RPMI7951 (cell line): Measurements from ENCODE around the gene C20orf141. TPM values are rescaled to one million over a fixed set of nuclear protein-coding genes. Genes with fewer than 3 reads are reported as not detected.
"Not testable (repeated sequence)": the region's sequence is repeated elsewhere in the genome, so short reads cannot be mapped to it uniquely, and the experiment has no call there.

Source experiments
- DNase-seq: peaks from one replicate; pipeline ENCODE4 v3.0.0-alpha.2; 2012; ENCODE audit warnings: low read depth
- total RNA-seq: library from RNA; depleted of rRNA; stranded (reverse); fragments of >200 nt; shearing (Covaris generic); gene quantifications from 2 replicates; pipeline ENCODE4 v1.2.3, GENCODE V29; 2014

The C20orf141 gene
- total RNA-seq, 1 experiment from 2014 or later: not detected

DNA sequence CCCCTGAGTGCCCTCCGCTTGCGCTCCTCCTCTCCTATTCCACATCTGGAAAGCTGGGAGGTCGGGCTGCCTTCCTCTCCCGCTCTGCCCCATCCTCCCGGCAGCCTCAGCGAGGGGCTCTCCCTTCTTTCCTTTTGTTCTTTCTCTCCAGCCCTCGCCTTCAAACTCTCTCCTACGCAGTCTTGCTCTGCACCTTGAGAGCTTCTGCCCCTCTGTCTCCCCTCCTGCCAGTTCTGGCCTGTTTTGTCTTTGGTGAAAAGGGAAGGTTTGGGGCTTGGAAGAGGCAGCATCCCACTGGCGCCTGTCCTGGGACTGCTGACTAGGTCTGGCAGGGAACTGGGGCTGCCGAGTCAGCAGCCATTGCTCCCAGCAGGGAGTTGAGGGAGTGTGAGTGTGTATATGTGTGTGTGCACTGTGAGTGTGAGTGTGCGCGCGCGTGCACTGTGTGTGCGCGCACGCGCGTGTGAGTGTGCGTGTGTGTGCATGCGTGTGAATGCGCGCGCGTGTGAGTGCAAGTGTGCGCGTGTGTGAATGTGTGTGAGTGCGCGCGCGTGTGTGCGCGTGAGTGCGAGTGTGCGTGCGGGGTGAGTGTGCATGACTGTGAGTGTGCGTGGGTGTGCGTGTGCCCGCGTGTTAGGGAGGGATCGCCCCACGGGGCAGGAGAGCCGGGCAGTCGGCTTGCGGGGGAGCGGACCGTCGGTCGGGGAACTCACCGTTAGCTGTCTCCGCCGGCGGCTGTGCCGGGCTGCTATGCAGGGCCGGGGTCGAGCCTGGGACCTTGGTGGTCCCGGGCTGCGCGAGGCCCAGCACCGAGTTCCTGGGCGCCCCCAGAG, 14.9 kb upstream of the C20orf141 start:
- no peak for DNase-seq

- DNase-seq: no peak
Measured at GRCh38 chr20:2800521-2801285, 14.1 kb upstream of the C20orf141 start, which contains the start of gene CPXM1. Gene CPXM1 (minus strand): TSS chr20:2800627. CDS start chr20:2800572, 55 bp downstream.

- peak; percentile 33 for DNase-seq
Measured at GRCh38 chr20:2801286-2801728, 13.5 kb upstream of the C20orf141 start.

DNA sequence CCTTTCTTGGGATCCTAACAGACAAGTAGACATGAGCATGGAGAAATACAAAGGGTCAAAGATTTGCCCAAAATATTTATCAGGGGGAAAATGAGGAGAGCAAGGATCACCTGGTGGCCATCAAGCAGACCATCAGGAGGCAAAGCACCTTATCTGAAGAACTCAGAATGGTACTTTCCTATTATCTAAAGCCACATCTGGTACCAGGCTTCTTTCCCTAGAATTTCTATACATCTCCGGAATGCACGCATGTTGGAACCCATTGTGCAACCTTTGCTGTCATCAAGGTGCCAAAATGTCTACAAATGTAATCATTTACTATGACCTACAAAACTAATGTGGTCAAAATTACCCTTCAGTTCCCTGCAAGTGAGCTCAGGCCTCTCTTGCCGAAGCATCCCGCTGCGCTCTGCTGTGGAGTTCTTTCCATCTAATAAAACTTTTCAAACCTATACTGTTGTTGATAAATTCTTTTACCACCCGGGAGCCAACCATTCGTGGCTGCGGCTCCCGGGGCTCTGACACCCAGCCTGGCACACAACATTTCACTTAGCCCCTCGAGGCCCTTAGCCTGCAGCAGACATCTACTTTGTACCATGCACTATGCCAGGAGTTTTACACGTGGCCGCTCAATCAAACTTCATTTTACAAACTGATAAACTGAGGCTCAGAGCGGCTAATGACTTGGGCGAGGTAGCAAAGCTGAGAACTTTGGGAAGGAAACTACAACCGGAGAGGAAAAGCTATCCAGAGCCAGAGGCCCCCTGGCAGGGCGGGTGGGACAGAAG, 10.6 kb upstream of the C20orf141 start:
- DNase-seq: no peak

DNA sequence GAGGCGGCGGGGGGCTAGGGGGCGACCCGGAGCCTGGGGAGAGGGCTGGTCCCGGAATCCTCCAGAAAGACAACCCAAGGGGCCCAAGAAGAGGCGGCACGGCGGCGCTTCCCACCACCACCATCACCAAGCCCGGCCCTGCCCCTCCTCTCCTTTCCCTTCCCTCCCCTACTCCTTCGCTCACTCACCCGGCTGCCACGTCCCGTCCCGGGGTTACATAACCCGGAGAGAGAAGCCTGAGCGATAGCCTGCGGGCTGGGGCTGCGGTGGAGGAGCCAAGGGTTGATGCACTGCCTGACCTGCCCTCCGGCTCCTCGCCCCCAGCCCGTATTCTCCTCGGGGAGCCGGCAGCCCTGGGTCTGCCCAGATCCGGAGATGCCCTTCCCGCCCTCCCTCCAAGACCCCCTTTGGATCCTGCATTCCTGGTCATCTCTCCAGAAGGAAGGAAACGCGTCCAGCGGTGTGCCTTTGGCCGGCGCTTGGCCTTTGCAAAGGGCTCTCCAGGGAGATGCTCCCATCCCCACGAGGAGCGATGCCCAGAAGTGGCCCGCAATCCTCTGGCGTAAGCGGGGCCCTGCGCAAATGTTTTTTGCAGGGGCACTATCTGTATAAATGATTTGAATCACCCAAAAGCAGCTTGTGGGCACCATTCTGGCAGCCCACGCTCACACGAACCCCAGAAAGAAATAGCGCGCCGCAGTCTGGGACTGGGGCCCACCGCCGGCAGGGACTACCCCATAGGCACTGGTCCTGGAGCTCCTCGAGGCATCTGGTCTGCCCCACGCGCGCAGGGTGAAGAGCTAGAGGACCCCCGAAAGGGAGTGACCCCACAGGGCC, 9.7 kb upstream of the C20orf141 start:
- DNase-seq: no peak

- DNase-seq: no peak
Measured at GRCh38 chr20:2805689-2806350, 9.0 kb upstream of the C20orf141 start.

DNA sequence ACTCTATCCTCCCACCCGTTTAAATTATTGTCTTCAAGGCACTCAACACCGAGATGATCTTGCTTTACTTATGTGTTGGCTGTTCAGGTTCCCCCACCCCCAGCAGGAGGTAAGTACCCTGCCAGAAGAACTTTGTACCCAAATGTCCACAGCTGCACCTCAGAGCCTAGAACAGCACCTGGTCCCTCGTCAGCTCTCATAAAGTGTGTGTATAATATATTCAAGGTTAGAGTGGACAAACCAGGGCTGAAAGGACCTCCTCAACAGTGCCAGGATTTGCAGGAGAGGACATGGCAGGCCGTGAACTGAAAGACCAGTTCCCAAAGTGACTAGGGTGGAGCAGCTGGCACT, 8.5 kb upstream of the C20orf141 start:
- DNase-seq: no peak

GRCh38 chr20:2807019-2807418, 7.8 kb upstream of the C20orf141 start:
- DNase-seq: no peak

DNA sequence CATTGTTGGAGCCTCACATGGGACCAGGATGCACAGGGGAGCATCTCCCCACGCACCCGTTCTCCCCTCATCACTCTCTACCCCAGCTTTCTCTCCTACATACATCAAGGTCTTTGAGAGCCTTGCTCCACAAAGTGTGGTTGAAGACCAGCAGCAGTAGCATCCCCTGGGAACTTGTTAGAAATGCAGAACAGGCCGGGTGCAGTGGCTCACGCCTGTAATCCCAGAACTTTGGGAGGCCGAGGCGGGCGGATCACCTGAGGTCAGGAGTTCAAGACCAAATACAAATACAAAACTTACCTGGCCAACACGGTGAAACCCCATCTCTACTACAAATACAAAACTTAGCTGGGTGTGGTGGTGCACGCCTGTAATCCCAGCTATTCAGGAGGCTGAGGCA, 6.9 kb upstream of the C20orf141 start:
- not testable (repeated sequence) for DNase-seq

DNA sequence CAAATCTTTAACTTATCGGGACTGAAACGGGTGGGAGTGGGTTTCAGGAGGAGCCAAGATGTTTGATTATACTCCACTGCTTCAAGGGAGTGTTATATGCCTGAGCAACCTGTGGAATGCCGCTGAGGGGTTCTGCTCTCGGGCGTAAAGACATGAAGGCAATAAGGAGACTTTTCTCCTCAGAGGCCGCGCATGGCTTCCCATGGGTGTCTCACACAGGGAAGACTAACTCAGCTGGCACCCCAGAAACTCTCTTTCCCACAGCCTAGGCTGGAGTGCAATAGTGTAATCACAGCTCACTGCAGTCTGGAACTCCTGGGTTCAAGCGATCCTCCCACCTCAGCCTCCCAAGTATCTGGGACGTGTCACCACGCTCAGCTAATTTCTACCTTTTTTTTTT, 5.1 kb upstream of the C20orf141 start:
- no peak for DNase-seq

DNA sequence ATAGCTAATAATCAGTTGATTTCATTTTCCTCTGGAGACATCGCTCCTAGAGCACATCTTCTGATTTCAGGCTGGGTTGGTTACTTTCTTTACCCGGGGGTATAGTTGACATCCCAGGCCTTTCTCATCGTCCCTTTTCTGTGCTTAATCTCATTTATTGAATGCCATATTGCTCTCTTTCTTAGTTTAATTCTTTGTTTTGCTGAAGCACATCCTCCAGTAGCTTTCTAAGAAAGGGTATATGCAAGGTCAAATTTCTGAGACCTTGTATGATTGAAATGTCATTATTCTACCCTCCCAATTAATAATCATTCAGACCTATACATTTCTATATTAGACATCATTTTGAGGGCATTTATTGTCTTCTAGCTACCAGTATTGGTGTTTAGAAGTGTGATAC, 2.6 kb upstream of the C20orf141 start:
- DNase-seq: no peak

- DNase-seq: peak; percentile 47
Measured at GRCh38 chr20:2814076-2814475, 711 bp upstream of the C20orf141 start.

DNA sequence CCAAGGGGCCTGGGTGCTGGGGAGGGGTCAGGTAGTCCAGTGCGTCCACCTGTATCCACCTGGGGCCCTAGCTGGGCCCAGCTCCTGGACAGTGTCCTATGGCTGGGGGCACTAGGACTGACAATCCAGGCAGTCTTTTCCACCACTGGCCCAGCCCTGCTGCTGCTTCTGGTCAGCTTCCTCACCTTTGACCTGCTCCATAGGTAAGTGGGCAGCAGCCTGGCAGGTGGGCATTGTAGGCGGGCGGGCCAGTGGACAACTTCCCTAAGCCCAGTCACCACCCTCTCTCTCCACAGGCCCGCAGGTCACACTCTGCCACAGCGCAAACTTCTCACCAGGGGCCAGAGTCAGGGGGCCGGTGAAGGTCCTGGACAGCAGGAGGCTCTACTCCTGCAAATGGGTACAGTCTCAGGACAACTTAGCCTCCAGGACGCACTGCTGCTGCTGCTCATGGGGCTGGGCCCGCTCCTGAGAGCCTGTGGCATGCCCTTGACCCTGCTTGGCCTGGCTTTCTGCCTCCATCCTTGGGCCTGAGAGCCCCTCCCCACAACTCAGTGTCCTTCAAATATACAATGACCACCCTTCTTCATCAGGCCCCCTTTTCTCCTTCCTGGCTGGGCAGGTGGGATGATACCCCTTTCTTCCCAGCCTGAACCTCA, 584 bp downstream of the C20orf141 start:
- DNase-seq: no peak

DNA sequence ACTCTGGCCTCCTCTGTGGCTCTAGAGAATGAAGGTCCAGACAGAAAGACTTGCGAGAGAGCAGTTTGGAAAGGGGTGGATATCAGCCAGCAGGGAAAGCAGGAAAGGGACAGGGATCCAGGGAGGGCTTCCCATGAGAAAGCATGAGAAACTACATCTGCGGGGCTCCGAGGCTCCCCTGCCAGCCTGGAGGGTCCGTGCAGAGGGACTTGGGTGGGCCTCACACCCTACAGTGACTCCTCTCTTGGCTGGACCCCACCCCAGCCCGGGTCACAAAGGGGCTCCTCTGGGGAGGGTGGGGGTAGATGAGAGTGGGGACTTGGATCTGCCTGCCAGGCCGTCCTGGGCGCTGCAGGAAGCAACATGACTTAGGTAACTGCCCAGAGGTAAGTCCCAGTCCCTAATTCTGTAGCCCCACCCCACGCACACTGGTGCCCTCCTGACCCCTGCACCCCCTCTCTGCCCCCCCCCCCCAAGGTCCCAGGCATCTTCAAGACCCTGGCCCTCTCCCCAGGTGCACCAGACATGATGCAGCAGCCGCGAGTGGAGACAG, 1.3 kb downstream of the C20orf141 start, which contains the start of gene TMEM239:
Gene TMEM239, plus strand, starts transcription at position 335 of the 553 bp plus-strand sequence. Its CDS starts 191 bp downstream, at position 526.
- DNase-seq: no peak

DNA sequence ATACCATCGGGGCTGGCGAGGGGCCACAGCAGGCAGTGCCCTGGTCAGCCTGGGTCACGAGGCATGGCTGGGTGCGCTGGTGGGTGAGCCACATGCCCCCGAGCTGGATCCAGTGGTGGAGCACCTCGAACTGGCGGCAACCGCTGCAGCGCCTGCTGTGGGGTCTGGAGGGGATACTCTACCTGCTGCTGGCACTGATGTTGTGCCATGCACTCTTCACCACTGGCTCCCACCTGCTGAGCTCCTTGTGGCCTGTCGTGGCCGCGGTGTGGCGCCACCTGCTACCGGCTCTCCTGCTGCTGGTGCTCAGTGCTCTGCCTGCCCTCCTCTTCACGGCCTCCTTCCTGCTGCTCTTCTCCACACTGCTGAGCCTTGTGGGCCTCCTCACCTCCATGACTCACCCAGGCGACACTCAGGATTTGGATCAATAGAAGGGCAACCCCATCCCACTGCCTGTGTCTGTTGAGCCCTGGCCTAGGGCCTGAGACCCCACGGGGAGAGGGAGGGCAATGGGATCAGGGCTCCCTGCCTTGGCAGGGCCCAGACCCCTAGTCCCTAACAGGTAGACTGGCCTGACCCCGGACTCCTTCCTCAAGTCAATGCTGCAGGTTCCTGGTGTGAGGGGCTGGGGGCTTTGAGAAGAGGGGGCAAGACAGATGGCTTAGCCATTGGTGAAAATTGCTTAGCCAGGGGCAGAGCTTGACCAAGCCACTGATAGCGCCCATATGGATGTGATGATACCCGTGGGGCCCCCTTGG, 2.0 kb downstream of the C20orf141 start:
- no peak for DNase-seq

DNA sequence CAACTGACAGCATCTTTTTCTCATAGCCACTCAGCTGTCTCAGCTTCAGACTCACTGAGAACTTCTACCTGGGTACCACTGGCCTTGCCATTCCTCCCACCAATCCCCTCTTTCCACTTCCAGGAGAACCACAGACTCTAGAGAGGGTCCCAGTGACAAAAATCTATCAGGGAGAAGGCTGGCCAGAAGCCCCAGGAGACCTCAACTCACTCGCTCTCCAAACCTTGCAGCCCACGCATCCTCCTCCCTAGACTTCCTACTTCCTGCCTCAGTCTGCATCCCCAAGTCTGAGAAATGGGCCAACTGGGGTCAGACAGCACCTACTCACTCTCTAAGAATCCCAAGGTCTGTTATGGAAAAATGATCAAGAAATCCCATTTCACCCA, 2.5 kb downstream of the C20orf141 start:
- no peak for DNase-seq

DNA sequence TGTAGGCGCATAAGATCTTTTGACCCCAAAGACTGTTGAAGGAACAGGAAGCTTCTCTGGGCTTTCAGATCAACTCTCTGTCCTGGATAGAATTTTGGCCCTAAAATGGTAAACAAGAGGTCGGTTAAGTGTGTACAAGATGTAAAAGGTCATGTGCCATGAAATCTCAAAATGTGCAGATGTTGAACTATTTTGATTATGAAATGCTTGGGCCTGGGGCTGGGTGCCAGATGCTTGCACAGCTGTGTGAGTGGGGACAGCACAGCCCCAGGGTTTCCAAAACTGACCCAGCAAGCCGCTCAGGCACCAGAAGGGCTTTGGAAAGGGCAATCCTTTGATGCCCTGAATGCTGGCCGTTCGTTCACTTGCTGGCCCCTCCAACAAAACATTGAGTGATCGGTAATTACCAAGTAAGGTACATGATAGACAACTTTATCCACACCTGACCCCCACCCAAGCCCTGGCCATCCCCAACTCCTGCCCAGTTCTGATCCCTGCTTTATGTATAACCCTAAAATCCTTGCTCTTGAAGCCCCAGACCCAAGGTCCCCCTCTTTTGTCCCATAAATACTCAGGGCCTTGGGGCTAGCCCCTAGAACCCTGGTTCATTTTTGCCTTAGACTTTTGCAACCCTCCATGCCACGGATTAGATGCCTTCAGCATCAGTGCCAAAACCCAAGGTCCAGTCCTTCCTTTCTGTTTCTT, 3.3 kb downstream of the C20orf141 start:
- DNase-seq: no peak
